HG03103 (cell line): ENCODE data around the gene TFF3.

Source experiments
- ATAC-seq: cut with Tn5 transposase; IDR thresholded peaks from one replicate; pipeline ENCODE4 v1.9.1; 2021; ENCODE audit warnings: low read depth; ENCODE audit not compliant: unreplicated experiment

TFF3 gene

DNA sequence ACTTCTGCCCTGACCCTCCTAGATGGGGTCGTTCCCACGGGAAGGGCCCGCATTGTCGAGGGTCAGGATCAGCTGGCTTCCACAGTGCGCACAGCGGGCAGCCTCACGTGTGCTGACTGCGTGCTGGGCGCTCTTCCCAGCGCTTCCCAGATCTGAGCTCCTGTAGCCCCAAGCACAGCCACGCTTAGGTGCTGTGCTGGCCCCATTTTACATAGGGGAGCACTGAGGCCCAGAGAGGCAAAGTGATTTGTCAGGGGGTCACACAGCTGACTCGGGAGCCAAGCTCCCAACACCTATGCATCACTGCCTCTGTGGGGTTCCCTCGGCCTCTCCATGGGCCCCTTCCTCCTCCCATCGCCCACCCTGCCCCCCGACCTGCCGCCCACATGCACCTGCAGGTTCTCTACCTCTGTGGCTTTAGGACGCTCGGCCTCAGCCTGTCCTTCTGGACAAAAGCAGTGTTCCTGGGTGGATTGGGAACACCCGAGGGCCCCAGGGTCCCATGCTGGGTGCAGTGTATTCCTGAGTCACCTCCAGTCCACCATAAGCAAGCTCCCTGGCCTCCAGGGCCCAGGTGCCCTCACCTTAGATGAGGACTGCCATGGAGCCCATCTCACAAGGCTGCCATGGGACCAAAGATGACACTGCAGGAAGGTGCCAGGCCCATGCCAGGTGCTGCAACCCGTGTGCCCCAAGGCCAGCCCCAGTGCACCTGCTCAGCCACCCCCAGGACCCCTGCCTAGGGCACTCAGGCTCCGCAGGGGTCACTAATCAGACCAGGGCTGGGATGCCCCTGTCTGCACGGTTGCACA lies 23.3 kb downstream of the TFF3 start:
- ATAC-seq: no peak

DNA sequence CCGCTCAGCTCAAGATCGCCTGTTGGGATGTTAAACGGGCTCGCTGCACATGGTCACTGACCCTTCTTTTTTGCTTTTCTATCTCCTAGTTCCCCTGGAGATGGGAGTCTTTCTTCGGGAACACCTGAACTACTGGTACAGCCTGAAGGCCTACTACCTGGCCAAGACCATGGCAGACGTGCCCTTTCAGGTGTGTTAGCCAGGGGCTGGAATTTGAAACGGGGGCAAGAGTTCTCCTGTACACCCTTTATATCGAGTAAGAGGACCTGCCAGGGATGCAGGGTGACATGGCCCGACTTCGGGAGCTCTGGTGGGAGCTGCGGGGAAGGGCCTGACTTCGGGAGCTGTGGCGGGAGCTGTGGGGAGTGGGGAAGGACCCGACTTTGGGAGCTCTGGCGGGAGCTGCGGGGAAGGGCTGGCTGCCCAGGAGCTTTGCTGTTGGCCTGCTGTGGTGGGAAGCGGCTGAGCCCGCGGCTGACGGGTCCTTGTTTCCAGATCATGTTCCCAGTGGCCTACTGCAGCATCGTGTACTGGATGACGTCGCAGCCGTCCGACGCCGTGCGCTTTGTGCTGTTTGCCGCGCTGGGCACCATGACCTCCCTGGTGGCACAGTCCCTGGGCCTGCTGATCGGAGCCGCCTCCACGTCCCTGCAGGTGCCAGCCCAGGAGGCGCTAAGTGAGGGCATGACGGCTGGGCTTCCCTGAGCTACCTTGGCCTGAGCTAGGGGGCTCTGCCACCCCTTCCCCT lies 24.0 kb downstream of the TFF3 start:
- ATAC-seq: no peak

DNA sequence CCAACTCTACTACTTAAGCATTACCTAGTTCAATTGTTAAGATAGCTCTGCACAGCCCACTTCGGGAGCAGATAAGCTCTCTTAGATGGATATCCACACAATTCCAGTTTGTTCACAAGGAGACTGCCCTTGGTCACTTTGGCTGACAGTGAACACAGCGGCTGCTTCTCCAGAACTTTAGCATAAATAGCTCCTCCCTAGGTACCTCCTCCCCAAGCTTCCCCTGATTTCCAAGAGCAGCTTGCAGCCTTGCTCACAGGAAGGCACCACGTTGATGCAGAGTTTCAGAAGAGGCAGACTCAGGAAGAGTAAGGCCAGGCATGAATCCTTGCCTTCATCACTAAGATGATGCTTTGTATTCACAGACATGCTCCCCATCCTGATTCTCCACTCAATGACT lies 24.7 kb downstream of the TFF3 start:
- ATAC-seq: no peak

DNA sequence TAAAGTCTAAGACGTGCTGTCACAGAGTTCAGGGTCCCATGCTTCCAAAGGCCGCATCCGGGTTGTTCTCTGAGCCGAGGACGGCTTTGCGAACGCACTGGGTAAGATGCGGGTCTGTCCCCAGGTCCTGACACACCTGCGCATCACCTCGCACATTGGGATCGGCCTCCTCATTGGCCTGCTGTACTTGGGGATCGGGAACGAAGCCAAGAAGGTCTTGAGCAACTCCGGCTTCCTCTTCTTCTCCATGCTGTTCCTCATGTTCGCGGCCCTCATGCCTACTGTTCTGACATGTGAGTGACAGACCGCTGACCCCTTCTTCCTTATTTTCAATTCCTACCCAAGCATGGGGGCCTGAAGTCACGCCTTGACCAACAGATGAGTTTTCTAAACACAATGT lies 25.3 kb downstream of the TFF3 start:
- no peak for ATAC-seq

DNA sequence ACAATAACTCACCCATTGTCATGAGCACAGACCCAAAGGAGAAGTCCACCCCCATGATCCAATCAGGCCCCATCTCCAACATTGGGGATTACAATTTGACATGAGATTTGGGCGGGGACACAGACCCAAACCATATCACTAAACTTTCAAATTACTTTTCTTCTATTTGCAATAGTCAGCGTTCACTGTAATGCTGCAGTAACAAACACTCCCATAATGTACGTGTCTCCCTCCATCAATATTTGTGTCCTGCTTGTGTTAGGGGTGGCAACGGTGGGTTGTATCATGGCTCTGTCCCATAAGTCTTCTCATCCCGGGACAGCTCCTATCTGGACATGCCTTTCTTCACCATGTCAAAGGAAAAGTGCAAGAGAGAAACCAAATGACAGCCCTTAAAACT lies 26.2 kb downstream of the TFF3 start:
- no peak for ATAC-seq

DNA sequence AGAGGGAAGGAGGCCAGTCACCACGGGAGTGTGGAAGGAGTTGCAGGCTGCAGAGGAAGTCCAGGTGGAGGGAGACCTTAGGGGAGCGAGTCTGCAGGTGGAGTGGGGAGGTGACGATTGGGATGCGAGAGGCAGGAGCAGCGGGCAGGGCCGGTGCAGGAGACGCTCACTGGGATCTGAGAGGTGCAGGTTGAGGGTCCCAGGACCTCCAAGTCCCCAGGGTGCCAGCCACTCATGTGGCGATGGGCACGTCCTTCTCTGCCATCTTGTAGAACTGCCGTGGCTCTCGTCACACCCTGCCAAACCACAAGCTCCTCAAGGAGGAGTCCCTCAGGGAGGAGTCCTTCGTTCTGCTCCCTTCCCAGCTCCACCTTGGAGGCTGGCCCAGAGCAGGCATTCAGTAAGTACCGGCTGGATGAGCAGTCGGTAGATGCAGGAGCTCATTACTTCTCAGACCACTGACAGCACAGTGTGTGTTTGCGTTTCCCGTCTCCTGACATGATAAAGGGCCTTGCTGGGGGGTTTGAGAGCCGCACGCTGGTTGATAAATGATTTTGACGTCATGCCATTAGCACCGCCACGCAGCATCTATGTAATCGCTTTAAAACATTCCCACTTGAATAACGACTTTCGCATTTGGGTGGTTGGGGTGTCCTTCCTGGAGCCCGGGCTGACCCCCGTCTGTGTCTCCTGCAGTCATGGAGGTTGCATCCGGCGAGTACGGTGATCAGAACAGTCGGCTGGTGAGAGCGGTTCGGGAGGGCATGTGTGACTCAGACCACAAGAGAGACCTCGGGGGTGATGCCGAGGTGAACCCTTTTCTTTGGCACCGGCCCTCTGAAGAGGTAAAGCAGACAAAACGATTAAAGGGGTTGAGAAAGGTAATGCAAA lies 27.8 kb downstream of the TFF3 start:
- ATAC-seq: no peak

DNA sequence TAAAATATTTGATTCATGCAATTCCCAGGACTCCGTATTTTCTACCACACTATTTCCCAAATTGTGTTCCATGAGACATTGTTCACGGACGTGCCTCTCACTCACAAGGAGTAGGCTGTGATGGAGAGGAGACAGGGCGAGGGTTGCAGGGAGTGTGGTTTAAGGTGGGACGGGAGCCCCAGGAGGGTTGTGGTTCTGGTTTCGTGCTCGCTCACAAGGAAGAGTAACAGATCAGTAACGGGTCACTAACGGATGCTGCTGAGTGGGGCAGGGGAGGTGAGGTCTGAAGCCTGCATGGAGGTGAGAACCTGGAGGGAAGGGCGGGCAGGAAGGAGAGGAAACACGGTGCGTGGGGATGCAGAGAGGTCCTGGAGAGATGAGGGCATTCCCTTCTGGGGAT lies 28.8 kb downstream of the TFF3 start:
- ATAC-seq: no peak

DNA sequence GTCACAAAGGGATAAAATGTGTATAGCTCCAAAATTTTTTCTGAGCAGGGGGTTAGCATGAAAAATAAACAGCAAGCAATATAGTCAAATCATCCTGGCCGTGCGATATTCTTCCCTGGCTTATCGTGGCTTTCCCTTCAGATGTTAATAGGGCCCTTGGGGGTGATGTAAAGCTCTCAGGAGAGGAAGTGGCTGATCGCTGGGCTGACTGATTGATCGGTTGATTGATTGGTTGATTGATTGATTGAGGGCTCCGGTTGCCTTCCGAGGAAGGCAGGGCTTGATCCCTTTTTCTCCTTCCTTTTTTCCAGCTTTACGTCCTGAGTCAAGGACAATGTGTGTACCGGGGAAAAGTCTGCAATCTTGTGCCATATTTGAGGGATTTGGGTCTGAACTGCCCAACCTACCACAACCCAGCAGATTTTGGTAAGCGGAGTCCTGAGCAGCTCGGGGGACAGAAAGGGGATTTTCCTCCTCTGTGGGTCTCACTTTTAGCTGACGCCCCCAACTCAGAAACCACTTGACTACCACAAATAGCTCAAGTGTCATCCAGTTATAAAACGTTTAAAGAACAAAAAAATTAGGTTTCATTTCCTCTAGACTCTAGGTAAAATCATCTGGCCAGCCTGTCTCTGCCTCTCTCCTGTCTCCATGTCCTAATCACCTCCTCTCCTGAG lies 29.5 kb downstream of the TFF3 start:
- ATAC-seq: no peak

DNA sequence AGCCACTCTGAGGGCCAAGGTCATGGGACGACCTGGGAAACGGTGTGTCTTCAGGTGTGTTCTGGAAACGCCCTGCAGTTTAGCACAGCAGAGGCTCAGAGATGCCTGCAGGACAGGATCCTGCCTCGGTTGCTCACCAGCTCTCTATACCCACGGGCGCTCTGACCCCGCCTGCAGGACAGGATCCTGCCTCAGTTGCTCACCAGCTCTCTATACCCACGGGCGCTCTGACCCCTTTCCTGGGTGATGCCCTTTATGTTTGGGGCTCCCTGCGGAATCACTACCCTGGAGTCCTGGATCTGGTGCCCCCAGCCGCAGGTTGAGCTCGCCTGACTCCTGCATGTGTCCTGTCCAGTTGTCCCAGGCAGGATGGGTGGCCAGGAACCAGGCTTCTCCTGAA lies 32.5 kb downstream of the TFF3 start:
- no peak for ATAC-seq

DNA sequence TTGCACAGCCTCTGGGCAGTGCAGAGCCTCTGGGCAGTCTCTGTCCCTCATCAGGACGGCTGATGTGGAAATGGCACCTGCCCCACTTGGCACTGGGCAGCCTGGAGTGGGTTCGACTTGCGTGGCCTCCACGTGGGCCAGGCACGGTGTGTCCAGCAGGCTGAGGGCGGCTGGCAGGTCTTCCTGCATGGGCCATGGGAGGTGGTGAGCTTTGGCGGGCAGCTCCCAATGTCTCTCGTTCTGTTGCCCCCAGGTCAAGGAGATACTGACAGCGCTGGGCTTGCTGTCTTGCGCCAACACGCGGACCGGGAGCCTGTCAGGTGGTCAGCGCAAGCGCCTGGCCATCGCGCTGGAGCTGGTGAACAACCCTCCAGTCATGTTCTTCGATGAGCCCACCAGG lies 33.2 kb downstream of the TFF3 start:
- no peak for ATAC-seq

DNA sequence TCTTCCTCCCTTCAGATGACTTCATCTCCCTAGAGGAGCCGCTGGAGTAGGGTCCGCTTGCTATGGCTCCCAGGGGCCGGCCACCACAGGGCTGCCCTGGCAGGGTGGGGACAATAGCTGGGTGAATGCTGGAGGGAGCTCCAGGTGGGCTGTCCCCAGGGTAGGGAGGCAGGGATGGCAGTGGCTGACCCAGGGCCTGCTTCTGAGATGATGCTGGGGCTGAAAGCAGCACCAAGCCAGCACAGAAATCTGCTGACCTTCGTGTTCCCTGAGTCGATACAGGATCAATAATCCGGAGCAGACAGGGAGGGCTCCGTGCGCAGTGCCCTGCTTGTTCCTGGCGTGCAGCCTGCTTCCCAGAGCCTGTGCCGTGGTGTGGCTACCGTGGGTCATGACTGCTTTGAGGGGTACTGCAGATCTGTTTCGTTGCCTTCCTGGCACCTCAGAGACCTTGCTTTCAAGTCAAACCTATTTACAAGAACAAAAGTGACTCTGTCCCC lies 34.0 kb downstream of the TFF3 start:
- ATAC-seq: no peak

DNA sequence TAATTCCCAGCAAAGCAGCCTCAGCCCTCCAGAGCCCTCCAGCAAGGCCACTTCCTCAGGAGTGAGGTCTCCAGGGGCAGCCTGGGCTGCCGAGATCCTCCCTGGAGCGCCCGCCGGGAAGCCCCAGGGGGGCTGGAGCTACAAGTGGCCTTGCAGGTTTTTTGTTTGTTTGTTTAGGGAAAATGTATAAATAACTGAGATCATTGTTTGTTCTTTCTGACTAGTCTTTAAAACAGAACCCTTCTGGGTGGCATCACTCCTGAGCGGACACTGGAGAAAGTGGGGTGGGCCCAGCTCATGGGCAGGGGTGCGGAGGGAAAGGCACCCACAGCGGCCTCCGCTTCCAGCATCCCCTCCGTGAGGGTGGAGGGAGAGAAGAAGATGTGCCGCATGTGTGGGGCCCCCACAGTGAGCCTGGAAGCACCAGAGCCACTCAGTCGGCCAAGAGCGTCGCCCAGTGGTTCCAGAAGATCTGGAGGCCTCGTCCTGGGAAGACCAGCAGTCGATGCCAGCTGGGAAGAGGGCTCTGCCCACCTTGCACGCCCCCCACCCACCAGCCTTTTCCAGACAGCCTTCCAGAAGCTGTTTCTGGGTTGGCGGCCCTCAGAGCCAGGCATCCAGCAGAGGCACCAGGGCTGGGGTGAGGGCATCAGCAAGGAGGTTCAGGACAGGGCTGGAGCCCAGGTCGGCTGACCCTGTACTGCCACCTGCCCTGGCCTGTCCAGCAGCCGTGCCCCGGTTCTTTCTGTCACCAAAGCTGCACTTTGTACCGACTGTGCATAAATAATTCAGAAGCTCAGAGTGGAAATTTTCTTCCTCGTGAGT lies 34.6 kb downstream of the TFF3 start:
- no peak for ATAC-seq

DNA sequence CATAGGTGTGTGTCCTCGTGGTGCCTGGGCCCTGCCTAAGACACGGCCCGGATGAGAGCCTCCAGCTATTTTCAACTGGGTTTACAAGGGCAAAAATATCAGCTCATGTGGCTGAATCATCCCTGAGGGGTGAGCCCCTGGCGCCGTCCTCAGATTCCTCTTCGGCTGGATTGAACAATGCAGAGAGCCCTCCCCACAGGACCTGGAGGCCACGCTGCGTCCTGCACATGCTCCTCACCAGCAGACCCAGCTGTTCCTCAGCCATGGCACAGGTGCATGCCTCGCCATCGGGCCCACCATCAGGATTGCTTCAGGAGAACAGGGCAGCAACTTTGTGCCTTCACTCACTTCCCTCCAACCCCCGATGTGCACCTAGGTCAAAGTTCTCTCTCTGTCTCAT lies 35.3 kb downstream of the TFF3 start:
- ATAC-seq: no peak

DNA sequence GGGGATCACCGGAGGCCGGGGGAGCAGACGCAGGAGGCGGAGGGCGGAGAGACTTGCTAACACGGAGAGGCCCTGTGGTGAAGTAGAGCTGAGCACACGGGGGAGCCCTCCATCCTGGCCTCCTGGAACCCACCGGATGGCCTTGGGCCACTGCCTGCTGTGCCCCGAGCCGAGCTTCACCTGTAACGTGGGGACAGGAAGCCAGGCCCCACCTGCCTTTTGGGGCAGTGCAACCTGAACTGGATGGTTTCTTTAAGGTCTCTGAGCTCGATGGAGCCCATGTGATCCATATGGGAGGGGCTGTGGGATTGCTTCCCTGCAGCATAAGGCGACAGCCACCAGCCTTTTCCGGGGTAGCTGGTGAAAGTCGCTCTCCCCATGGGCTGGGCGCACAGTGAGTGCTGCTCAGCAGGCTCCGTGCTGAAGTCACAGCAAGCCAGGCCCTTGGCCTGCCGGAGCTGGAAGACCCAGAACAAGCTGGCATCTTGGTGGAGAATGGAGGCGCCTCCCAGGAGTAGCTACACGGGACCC lies 35.8 kb downstream of the TFF3 start:
- no peak for ATAC-seq

DNA sequence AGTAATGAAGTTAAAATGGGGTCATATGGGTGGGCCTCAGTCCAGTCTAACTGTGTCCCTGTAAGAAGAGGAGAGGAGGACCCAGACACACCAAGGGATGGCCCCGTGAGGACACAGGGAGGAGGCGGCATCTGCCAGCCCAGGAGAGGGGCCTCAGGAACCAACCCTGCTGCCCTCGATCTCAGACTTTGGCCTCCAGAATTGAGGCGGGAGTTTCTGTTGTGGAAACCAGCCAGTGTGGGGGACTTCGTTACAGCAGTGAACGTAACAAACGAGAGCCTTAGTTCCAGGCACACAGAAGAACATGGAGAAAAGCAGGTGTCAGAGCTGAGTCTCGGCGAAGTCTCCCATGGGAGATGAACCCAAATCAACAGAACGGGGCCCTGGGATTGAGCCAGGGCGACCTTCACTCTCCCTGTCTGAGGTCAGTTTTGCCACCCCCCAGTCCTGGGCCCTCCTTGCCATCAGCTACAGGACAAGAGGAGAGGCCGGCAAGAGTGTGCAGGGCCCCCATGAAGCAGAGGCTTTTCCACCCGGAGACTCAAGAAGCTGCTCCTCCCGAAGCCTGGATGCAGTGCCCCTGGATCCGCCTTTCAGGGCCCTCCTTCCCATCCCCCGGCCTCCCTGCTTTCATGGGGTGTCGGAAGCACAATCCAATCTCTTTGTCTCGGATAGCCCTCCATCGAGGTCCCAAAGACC lies 36.6 kb downstream of the TFF3 start:
- ATAC-seq: no peak

DNA sequence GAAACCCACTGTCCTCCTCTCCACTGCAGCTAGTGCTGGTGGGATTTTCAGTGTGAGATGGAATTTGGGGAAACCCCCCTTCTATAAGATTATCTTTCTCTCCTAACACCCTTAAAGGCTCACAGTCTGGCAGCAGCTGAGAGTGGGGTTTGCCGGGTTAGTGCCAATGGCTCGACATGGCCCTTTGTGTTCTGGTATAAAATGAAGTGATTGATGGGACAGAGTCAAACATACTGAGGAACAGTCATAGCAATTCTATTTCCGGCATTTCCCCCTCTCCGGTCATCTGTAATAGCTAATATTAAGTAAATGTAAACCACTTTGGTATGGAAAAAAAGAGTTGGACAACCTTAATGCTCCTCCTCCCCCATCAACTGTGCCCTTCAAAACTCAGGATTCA lies 37.6 kb downstream of the TFF3 start:
- ATAC-seq: no peak

DNA sequence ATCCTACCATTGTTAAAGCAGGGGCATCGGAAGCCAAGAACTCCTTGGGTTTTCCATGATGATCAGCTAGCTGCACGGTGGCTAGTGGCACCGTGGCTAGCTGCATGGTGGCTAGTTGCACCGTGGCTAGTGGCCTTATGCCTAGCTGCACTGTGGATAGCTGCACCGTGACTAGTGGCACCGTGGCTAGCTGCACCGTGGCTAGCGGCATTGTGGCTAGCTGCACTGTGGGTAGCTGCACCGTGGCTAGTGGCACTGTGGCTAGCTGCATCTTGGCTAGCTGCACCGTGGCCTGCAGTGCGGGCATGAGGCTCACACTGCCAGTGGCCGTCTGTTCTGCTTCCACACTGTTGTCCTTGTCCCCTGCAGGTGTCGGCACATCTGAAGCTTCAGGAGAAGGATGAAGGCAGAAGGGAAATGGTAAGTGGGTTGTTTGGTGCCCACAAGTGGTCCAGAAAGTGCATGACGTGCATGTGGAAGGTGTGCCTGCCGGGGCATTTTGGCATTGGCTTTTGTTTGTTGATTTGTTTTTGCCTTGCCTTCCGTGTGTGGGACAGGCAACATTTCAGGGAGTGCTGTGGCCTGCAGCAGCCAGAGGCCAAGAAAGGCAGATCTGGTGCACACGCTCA lies 38.6 kb downstream of the TFF3 start:
- ATAC-seq: no peak

DNA sequence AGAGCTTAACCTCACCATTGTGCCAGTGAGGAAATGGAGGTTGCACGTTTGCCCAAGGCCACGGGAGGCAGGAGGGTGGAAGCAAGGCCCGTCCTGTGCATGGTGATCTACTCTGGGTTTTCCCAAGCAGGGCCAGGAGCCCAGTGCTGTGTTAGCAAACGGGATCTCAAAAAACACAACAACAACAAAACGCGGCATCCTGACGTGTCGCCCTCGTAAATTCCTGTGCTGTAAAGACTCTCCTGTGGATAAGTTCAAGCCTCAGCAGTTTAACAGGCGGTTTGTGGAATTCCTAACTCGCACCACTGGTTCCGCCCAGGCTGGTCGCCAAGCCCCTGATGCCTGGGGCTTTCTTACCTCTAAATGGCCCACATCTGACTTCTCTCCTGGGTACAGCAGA lies 39.1 kb downstream of the TFF3 start:
- ATAC-seq: no peak
